ENCODE data around the gene FHL3.

DNA sequence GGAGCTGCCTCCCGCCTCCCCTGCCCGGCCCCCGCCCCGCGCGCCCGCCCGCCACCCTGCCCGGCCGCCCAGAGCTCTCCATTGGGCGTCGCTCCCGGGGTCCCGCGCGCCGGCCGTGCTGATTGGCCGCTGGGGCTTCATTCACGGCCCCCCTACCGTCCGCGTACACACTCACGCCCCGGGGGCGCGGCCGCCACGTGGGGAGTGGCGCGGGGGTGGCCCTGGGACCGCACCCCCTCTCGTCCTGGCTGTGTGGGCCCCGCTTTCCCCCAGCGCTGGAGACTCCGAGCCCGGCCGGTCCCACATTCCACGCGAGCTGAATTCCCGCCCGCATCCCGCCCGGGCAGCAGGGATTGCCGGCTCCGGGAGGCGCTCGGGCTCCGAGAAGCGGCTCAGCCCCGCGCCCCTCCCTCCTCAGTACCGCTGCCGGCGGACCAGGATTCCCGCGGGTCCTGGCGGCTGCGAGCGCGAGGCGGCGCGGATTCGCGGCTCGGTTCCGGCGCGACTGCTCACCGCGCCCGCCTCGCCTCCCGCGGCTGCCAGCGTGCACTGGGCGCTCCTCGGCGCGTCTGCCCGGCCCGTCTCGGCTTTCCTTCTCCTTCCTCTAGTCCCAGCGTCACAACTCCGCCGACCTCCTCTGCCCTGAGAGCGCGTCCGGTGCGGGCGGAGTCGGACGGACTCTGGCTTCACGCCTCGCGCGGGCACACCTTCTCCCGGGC is 41.7 kb upstream of the FHL3 start:
- peak in 3 of 11 experiments; percentile 5 to 13 (median 12) for TF ChIP-seq CTCF (IDR thresholded peaks at IDR 0.05 in 8 of 11, conservative IDR thresholded peaks at IDR 0.05 in 3 of 11)
- no peak for TF ChIP-seq POLR2AphosphoS5 (IDR thresholded peaks at IDR 0.05)

All from spleen (tissue), 7 donors.